ENCODE results near the gene PTMA. TPM values are rescaled to one million over a fixed set of nuclear protein-coding genes. Genes with fewer than 3 reads are reported as not detected.
A peak's percentile ranks its signal among the peaks of the same experiment; 100 is the strongest.

PTMA gene
- total RNA-seq, 1 experiment from 2014 or later: 2,164 TPM

DNA sequence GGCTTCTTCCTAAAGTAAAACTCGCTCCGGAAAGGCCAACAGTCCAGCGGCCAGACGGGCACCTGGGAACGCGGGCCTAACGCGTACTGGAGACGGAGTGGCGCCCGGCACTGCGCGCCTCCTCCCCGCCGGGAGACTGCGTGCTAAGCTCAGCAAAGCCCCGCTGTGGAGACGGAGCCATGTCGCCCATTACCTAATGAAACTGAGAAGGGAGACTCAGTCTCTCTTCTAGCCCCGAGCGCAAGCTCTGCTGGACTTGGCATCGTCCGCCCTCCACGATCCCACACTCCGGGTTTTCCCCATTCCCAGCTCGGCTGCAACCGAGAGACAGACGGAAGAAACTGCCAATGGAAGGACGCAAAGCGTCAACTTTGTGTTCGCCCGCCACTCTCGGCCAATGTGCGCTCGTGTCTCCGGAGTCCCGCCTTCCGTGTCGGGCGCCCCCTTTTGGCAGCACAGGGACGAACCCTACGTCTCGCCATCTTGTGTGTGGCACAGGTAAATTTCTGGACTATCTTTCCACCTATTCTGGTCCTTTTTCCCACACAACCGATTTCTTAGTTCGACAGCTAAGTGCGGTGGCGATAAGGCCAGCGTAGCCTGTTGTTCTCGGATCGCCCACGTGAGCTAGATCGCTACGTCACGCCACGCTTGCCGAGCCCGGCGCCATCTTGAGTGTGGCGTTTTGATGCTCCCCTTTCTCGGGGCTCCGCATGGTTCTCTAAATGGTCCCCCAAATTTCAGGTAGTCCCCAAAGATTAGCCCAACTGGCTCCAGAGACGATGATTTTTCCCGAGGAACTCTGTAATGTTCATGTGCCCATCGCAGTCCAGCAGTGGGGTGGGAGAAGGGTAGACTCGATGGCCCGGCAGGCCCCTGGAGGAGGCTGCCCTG, 1.3 kb upstream of the PTMA start (continued):
- peak; percentile 36; the same call in 1 of the 2 replicates for TF ChIP-seq TCF7 (CRISPR knock-in tag; IDR thresholded peaks at IDR 0.05; ENCODE audit: low read depth)
- TF ChIP-seq, protein P1, sequence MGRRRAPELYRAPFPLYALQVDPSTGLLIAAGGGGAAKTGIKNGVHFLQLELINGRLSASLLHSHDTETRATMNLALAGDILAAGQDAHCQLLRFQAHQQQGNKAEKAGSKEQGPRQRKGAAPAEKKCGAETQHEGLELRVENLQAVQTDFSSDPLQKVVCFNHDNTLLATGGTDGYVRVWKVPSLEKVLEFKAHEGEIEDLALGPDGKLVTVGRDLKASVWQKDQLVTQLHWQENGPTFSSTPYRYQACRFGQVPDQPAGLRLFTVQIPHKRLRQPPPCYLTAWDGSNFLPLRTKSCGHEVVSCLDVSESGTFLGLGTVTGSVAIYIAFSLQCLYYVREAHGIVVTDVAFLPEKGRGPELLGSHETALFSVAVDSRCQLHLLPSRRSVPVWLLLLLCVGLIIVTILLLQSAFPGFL (CRISPR knock-in tag; IDR thresholded peaks at IDR 0.05; ENCODE audit: borderline replicate concordance): peak; percentile 73; the same call in 1 of the 2 replicates
- TF ChIP-seq NFE2L1 (CRISPR knock-in tag; IDR thresholded peaks at IDR 0.05): peak; percentile 89
- no peak for TF ChIP-seq ZNF263 (CRISPR knock-in tag; IDR thresholded peaks at IDR 0.05; ENCODE audit: low read depth)
- peak; percentile 55 for TF ChIP-seq GABPB1 (CRISPR knock-in tag; IDR thresholded peaks at IDR 0.05)
- TF ChIP-seq E2F1 (CRISPR knock-in tag; IDR thresholded peaks at IDR 0.05): peak; percentile 13; the same call in 1 of the 2 replicates
- TF ChIP-seq FOXP4 (CRISPR knock-in tag; IDR thresholded peaks at IDR 0.05): peak; percentile 19; the same call in 1 of the 2 replicates
- TF ChIP-seq MYBL2 (CRISPR knock-in tag; IDR thresholded peaks at IDR 0.05): peak; percentile 84
- peak; percentile 73 for TF ChIP-seq ETV6 (CRISPR knock-in tag; IDR thresholded peaks at IDR 0.05)
- peak; percentile 88 for TF ChIP-seq MAX (CRISPR knock-in tag; IDR thresholded peaks at IDR 0.05)
- TF ChIP-seq, protein P2, sequence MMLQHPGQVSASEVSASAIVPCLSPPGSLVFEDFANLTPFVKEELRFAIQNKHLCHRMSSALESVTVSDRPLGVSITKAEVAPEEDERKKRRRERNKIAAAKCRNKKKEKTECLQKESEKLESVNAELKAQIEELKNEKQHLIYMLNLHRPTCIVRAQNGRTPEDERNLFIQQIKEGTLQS (CRISPR knock-in tag; conservative IDR thresholded peaks at IDR 0.05): peak; percentile 54; the same call in 1 of the 2 replicates
- TF ChIP-seq, protein P3, sequence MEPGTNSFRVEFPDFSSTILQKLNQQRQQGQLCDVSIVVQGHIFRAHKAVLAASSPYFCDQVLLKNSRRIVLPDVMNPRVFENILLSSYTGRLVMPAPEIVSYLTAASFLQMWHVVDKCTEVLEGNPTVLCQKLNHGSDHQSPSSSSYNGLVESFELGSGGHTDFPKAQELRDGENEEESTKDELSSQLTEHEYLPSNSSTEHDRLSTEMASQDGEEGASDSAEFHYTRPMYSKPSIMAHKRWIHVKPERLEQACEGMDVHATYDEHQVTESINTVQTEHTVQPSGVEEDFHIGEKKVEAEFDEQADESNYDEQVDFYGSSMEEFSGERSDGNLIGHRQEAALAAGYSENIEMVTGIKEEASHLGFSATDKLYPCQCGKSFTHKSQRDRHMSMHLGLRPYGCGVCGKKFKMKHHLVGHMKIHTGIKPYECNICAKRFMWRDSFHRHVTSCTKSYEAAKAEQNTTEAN (CRISPR knock-in tag; IDR thresholded peaks at IDR 0.05): peak; percentile 29
- peak; percentile 82; the same call in 1 of the 2 replicates for TF ChIP-seq FOXK1 (CRISPR knock-in tag; IDR thresholded peaks at IDR 0.05)
- TF ChIP-seq, protein P4, sequence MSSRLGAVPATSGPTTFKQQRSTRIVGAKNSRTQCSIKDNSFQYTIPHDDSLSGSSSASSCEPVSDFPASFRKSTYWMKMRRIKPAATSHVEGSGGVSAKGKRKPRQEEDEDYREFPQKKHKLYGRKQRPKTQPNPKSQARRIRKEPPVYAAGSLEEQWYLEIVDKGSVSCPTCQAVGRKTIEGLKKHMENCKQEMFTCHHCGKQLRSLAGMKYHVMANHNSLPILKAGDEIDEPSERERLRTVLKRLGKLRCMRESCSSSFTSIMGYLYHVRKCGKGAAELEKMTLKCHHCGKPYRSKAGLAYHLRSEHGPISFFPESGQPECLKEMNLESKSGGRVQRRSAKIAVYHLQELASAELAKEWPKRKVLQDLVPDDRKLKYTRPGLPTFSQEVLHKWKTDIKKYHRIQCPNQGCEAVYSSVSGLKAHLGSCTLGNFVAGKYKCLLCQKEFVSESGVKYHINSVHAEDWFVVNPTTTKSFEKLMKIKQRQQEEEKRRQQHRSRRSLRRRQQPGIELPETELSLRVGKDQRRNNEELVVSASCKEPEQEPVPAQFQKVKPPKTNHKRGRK (CRISPR knock-in tag; IDR thresholded peaks at IDR 0.05; ENCODE audit: borderline replicate concordance): 0 out of 2 replicates have a peak, but pooled peaks have one; percentile 53
- TF ChIP-seq HMGXB4 (CRISPR knock-in tag; IDR thresholded peaks at IDR 0.05): peak; percentile 18
- TF ChIP-seq NR2C2 (CRISPR knock-in tag; IDR thresholded peaks at IDR 0.05): no peak
- TF ChIP-seq ESRRA (CRISPR knock-in tag; IDR thresholded peaks at IDR 0.05; ENCODE audit: borderline replicate concordance): no peak

All from WTC11 (cell line).